Ureter (tissue), 1 donor: ENCODE measurements around the gene LCN2. TPM values are rescaled to one million over a fixed set of nuclear protein-coding genes. Genes with fewer than 3 reads are reported as not detected.

Experiments used
- DNase-seq: peaks from one replicate; pipeline ENCODE4 v3.0.0-alpha.2; 2020; ENCODE audit warnings: low spot score
- total RNA-seq: library from RNA; stranded (reverse); gene quantifications from one replicate; pipeline ENCODE4 v1.2.4, GENCODE V29; 2023
- donor health status: DM: yes; HTN: yes; CAD: no.

LCN2 gene
- total RNA-seq, 1 donor from 2014 or later: 143 TPM

- DNase-seq: no peak
These were observed 819 bp downstream of the LCN2 start for GRCh38 chr9:128149951-128150593.

- no peak for DNase-seq
These were observed 1.5 kb downstream of the LCN2 start for GRCh38 chr9:128150594-128151308.

GRCh38 chr9:128151309-128152132, 2.3 kb downstream of the LCN2 start:
- DNase-seq: no peak

- DNase-seq: no peak
These were observed 3.1 kb downstream of the LCN2 start for GRCh38 chr9:128152133-128153059.

- no peak for DNase-seq
These were observed 4.0 kb downstream of the LCN2 start for GRCh38 chr9:128153060-128153946.

- no peak for DNase-seq
These were observed 4.9 kb downstream of the LCN2 start for GRCh38 chr9:128153947-128154695.

- no peak for DNase-seq
These were observed 6.7 kb downstream of the LCN2 start for GRCh38 chr9:128155736-128156500.

- no peak for DNase-seq
These were observed 10.2 kb downstream of the LCN2 start for GRCh38 chr9:128159522-128159783.

- DNase-seq: peak; percentile 96
These were observed 10.7 kb downstream of the LCN2 start, which contains the start of gene BBLN for GRCh38 chr9:128159784-128160602. Gene BBLN, plus strand, starts transcription at chr9:128160265. Its CDS starts 143 bp downstream, at chr9:128160408.

GRCh38 chr9:128160603-128160987, 11.3 kb downstream of the LCN2 start:
- DNase-seq: no peak

- DNase-seq: no peak
These were observed 12.1 kb downstream of the LCN2 start for GRCh38 chr9:128161215-128161902.

GRCh38 chr9:128162215-128163026, 13.2 kb downstream of the LCN2 start:
- DNase-seq: no peak

- DNase-seq: no peak
These were observed 13.8 kb downstream of the LCN2 start for GRCh38 chr9:128163027-128163515.

GRCh38 chr9:128163523-128164306, 14.5 kb downstream of the LCN2 start:
- DNase-seq: no peak

GRCh38 chr9:128164307-128164885, 15.1 kb downstream of the LCN2 start:
- no peak for DNase-seq
